ENCODE data around the gene MATN1.

- no peak for TF ChIP-seq REST (IDR thresholded peaks at IDR 0.05)
- no peak for TF ChIP-seq MAX (IDR thresholded peaks at IDR 0.05)
- TF ChIP-seq CEBPB (IDR thresholded peaks at IDR 0.05): no peak
These were observed 31.9 kb upstream of the MATN1 start for GRCh38 chr1:30755334-30755733.
